GM13976 (cell line): ENCODE results near the gene MIP.

Source experiments
- DNase-seq: peaks from one replicate; pipeline ENCODE4 v3.0.0; 2012; ENCODE audit warnings: low spot score
- in situ Hi-C: fragments of 300-500 bp; cut with MboI; formaldehyde crosslinking; loops from one replicate; pipeline ENCODE4 v1.12.0; 2022; ENCODE audit warnings: low sequenced_read_pairs, mixed read lengths, inconsistent platforms; ENCODE audit not compliant: unreplicated experiment
- TF ChIP-seq, protein P1 (sequence below): IDR thresholded peaks from 2 replicates; pipeline ENCODE4 v1.5.1; 2012; ENCODE audit warnings: borderline replicate concordance, mild to moderate bottlenecking; ENCODE audit not compliant: insufficient read depth; ENCODE audit errors: extremely low read depth, missing control alignments, control extremely low read depth

The MIP gene

DNA sequence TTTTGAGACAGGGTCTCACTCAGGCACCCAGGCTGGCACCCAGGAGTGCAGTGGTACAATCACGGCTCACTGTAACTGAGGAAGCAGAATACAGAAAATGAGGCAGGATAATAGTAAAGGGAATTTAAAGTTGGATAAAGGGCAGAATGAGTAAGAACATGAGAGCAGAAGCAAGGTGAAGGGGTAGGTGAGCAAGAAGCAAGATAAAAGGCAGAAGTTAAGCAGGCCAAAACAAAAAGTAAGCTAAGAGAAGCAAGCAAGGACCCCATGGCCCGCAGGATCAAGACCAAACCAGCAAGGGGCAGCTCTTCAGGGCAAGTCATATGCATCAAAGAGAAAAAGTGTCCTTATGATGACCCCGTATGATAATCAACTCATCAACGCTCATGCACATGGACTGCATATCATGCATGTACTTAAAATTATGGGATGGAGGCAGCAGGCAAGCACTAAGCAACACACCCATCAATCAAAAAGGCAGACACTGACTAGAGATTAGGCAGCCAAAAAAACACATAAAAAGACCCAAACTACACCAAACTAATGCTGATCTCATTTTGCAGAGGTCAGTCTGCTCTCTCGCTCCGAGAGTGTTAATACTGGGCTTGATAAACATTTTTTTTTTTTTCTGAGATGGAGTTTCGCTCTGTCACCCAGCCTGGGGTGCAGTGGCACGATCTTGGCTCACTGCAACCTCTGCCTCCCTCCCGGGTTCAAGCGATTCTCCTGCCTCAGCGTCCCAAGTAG is 16.9 kb downstream of the MIP start:
- in situ Hi-C loops: no loop called here
- TF ChIP-seq, protein P1, sequence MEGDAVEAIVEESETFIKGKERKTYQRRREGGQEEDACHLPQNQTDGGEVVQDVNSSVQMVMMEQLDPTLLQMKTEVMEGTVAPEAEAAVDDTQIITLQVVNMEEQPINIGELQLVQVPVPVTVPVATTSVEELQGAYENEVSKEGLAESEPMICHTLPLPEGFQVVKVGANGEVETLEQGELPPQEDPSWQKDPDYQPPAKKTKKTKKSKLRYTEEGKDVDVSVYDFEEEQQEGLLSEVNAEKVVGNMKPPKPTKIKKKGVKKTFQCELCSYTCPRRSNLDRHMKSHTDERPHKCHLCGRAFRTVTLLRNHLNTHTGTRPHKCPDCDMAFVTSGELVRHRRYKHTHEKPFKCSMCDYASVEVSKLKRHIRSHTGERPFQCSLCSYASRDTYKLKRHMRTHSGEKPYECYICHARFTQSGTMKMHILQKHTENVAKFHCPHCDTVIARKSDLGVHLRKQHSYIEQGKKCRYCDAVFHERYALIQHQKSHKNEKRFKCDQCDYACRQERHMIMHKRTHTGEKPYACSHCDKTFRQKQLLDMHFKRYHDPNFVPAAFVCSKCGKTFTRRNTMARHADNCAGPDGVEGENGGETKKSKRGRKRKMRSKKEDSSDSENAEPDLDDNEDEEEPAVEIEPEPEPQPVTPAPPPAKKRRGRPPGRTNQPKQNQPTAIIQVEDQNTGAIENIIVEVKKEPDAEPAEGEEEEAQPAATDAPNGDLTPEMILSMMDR: no peak
- no peak for DNase-seq

DNA sequence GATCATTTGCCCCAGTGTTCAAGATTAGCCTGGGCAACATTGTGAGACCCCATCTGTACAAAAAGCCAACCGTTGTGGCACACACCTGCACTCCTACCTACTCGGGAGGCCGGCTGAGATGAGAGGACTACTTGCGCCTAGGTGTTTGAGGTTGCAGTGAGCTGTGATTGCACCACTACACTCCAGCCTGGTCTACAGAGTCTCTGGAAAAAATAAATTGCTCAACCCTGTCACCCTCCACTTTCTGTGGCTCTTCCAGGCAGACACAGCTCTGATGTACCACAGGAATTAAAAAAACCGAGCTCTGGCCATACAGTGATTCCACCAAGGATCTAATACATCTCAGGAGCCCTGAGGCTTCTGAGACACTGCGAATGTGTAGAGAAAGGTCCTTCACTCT is 19.6 kb downstream of the MIP start:
- DNase-seq: no peak
- in situ Hi-C loops: no loop called here
- TF ChIP-seq, protein P1: no peak

DNA sequence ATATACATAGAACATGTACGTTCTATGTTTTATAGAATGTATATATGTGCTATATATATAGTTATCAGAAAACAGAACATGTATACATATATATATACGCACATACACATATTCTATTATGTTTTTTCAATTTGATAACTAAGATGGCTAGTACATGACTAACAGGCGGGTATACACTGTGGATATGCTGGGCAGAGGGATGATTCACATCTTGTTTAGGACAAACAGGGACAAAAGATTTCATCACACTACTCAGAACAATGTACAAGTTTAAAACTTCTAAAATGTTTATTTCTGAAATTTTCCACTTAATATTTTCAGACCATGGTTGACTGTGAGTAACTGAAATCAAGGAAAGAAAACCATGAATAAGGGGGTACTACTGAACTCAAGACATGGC is 22.6 kb downstream of the MIP start:
- in situ Hi-C loops: no loop called here
- no peak for DNase-seq
- TF ChIP-seq, protein P1: no peak

DNA sequence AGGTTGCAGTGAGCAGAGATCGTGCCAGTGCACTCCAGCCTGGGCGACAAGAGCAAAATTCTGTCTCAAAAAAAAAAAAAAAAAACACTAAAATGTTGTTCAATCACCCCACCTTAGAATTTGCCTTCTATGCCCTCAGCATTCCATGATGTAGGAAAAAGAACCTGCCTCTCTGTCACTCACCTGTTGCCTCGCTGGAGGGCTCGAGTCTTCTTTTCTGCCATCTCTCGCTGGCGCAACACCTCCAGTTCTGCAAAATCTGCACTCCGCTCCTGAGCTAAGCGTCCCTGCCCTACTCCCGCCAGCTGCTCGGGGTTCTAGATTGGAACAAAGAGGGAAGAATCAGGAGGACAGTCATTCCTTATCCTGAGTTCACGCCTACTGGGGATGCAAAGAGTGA is 23.2 kb downstream of the MIP start:
- in situ Hi-C loops: no loop called here
- TF ChIP-seq, protein P1: no peak
- DNase-seq: no peak

DNA sequence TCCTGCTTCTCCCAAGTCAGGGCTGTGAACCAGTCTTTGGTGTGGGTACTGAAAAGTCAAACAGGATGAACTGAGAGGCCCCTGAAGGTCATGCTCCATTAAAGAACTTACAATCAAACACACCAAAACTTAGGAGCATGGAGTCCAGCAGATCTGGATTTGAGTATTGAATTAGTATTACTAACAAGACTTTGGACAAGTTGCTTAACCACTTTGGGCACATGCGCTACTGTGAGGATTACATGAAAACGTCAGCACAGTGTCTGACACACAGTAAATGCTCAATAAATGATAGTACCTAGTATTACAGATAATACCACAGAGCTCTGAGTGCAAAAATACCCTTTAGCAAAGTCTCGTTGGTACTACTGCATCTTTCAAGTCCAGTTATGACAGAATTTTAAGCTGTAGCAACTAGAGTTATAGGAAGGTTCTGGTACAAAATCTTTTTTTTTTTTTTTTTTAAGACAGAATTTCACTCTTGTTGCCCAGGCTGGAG is 28.5 kb downstream of the MIP start:
- TF ChIP-seq, protein P1: no peak
- in situ Hi-C loops: no loop called here
- DNase-seq: no peak

DNA sequence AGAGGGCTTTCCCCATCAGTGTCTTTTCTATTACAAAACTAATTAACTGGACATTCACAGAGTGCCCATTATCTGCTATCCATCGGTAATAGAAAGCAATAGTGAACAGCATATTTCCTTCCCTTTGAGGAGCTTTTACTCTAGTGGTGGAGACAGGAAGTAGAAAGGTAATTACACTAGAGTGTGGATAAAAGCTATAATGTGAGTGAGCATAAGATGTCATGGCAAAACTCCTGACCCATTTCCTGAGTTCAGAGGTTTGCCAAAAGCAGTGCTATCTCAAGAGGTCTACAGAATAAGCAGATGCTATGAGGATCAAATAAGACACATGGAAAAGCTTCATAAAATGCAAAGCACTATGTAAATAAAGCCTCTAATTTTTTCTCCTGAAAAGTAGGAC is 29.3 kb downstream of the MIP start:
- TF ChIP-seq, protein P1: no peak
- in situ Hi-C loops: no loop called here
- DNase-seq: no peak
